HepG2 (cell line): ENCODE measurements around the gene PCSK6.

ENCODE experiments used
- AKNA ChIP-seq: sonication (generic); formaldehyde crosslinking; IDR thresholded peaks from 2 replicates; pipeline ENCODE4 v1.4.0; 2020; ENCODE audit warnings: missing genetic modification reagents, borderline replicate concordance
- CHD2 ChIP-seq: IDR thresholded peaks from 2 replicates; pipeline ENCODE4 v1.6.1; 2011; ENCODE audit warnings: low read depth, low read length, improper control_type of control experiment
- CTCF ChIP-seq: sonication (generic); formaldehyde crosslinking; IDR thresholded peaks from 2 replicates; pipeline ENCODE4 v1.5.0; 2020; ENCODE audit warnings: mild to moderate bottlenecking, missing genetic modification reagents, moderate library complexity
- NCOA2 ChIP-seq: sonication (generic); formaldehyde crosslinking; IDR thresholded peaks from 2 replicates; pipeline ENCODE4 v1.8.0; 2022; ENCODE audit warnings: inconsistent platforms
- NCOR1 ChIP-seq: fragments of 200-600 bp; sonication (generic); IDR thresholded peaks from 2 replicates; pipeline ENCODE4 v1.7.0; 2017; ENCODE audit warnings: antibody characterized with exemption, low read length, borderline replicate concordance
- NFE2L1 ChIP-seq: sonication (generic); formaldehyde crosslinking; IDR thresholded peaks from 2 replicates; pipeline ENCODE4 v1.4.0; 2020; ENCODE audit warnings: missing genetic modification reagents, mild to moderate bottlenecking, borderline replicate concordance
- NKX3-1 ChIP-seq: sonication (generic); formaldehyde crosslinking; IDR thresholded peaks from 2 replicates; pipeline ENCODE4 v1.5.0; 2020; ENCODE audit warnings: missing genetic modification reagents
- POLR2A ChIP-seq, 2 experiments: IDR thresholded peaks; 2 replicates each; pipeline ENCODE4 v1.6.1; 2011; ENCODE audit warnings: low read depth in 2 of 2, low read length in 2 of 2, mild to moderate bottlenecking in 1 of 2, moderate library complexity in 1 of 2; ENCODE audit not compliant: insufficient read depth in 1 of 2
- REST ChIP-seq, 2 experiments: IDR thresholded peaks; 2 replicates each; pipeline ENCODE4 v1.6.1; 2011 to 2012; ENCODE audit warnings: low read length in 2 of 2, borderline replicate concordance in 1 of 2, low read depth in 1 of 2, mild to moderate bottlenecking in 1 of 2, moderate library complexity in 1 of 2
- ZSCAN25 ChIP-seq: sonication (generic); formaldehyde crosslinking; IDR thresholded peaks from 2 replicates; pipeline ENCODE4 v1.8.0; 2022; ENCODE audit warnings: mild to moderate bottlenecking, missing genetic modification reagents

GRCh38 chr15:101381671-101382212, 107.8 kb downstream of the PCSK6 start:
- no peak for TF ChIP-seq NCOA2 (CRISPR knock-in tag)
- no peak for TF ChIP-seq ZSCAN25 (CRISPR knock-in tag)
- no peak for TF ChIP-seq NCOR1
- TF ChIP-seq CTCF = no peak
- no peak for TF ChIP-seq AKNA (CRISPR knock-in tag)
- no peak for TF ChIP-seq REST (IDR thresholded peaks at IDR 0.05; ENCODE audit: borderline replicate concordance in 1 of 2, low read depth in 1 of 2, low read length in 2 of 2)
- TF ChIP-seq POLR2A (IDR thresholded peaks at IDR 0.05; ENCODE audit: insufficient read depth in 1 of 2, low read depth in 2 of 2, low read length in 2 of 2) = no peak
- TF ChIP-seq NFE2L1 (CRISPR knock-in tag) = no peak
- no peak for TF ChIP-seq CHD2
- no peak for TF ChIP-seq NKX3-1
